Osteoblast (primary cell): ENCODE results near the gene VGLL4. TPM values are rescaled to one million over a fixed set of nuclear protein-coding genes. Genes with fewer than 3 reads are reported as not detected.

Experiments
- DNase-seq: peaks from one replicate; pipeline ENCODE4 v3.0.0; 2011; ENCODE audit warnings: low spot score, mixed read lengths; ENCODE audit not compliant: insufficient read length; ENCODE audit errors: missing footprints
- H2AFZ ChIP-seq: 2 replicates; pipeline ENCODE4 v1.6.0; 2011; ENCODE audit warnings: mild to moderate bottlenecking, low read length
- H3K27ac ChIP-seq: 2 replicates; pipeline ENCODE4 v1.5.1; 2011; ENCODE audit warnings: mild to moderate bottlenecking, low read depth, low read length, moderate library complexity
- H3K27me3 ChIP-seq: 2 replicates; pipeline ENCODE4 v1.6.0; 2012; ENCODE audit warnings: mild to moderate bottlenecking, control low read depth, inconsistent platforms, low read length, moderate library complexity; ENCODE audit not compliant: insufficient read depth
- H3K36me3 ChIP-seq: 2 replicates; pipeline ENCODE4 v1.5.1; 2011; ENCODE audit warnings: mild to moderate bottlenecking, low read length, control low read depth, moderate library complexity; ENCODE audit not compliant: insufficient read depth
- H3K4me1 ChIP-seq: 2 replicates; pipeline ENCODE4 v1.5.1; 2011; ENCODE audit warnings: mild to moderate bottlenecking, low read length, control low read depth, moderate library complexity; ENCODE audit not compliant: insufficient read depth
- H3K4me2 ChIP-seq: 2 replicates; pipeline ENCODE4 v1.6.0; 2011; ENCODE audit warnings: mild to moderate bottlenecking, low read length; ENCODE audit not compliant: insufficient read depth
- H3K4me3 ChIP-seq: fragments of 200-600 bp; sonication (generic); 3 replicates; pipeline ENCODE4 v1.5.1; 2012; ENCODE audit warnings: mild to moderate bottlenecking, low read length, inconsistent platforms; ENCODE audit not compliant: insufficient read depth
- H3K79me2 ChIP-seq: 2 replicates; pipeline ENCODE4 v1.6.0; 2012; ENCODE audit warnings: mild to moderate bottlenecking, low read length, control low read depth, inconsistent platforms; ENCODE audit not compliant: insufficient read depth
- H3K9me3 ChIP-seq: 2 replicates; pipeline ENCODE4 v1.5.1; 2011; ENCODE audit warnings: low read depth, low read length, control low read depth
- H4K20me1 ChIP-seq: 2 replicates; pipeline ENCODE4 v1.6.0; 2012; ENCODE audit warnings: mild to moderate bottlenecking, low read length, control low read depth; ENCODE audit not compliant: insufficient read depth
- CTCF ChIP-seq: IDR thresholded peaks from 2 replicates; pipeline ENCODE4 v1.5.1; 2011; ENCODE audit warnings: mild to moderate bottlenecking, low read depth, low read length, moderate library complexity; ENCODE audit errors: extremely low read depth
- total RNA-seq: library from RNA; depleted of rRNA; stranded (reverse); fragments of >200 nt; gene quantifications from 2 replicates; pipeline ENCODE4 v1.2.3, GENCODE V29; 2012

The VGLL4 gene
- total RNA-seq, 1 donor: 68.8 TPM

GRCh38 chr3:11610700-11611275 lies 32.9 kb downstream of the VGLL4 start:
- DNase-seq: no peak
- peaks cover 7% of the 10 kb centered on the region for H3K36me3 ChIP-seq
- peak overlapping the region; percentile 95 for H3K27ac ChIP-seq
- H3K27me3 ChIP-seq: no peaks in the 10 kb centered on the region
- H3K9me3 ChIP-seq: no peaks in the 10 kb centered on the region
- H3K4me1 ChIP-seq: peaks cover 55% of the 10 kb centered on the region
- H2AFZ ChIP-seq: no peak overlapping the region
- TF ChIP-seq CTCF: no peak
- H4K20me1 ChIP-seq: peaks cover 24% of the 10 kb centered on the region
- H3K4me3 ChIP-seq: peak overlapping the region; percentile 55
- H3K79me2 ChIP-seq: peaks cover 99% of the 10 kb centered on the region
- peak overlapping the region; percentile 69 for H3K4me2 ChIP-seq

- no peak overlapping the region for H2AFZ ChIP-seq
- no peak for TF ChIP-seq CTCF
- H3K27me3 ChIP-seq: no peaks in the 10 kb centered on the region
- peaks cover 12% of the 10 kb centered on the region for H3K36me3 ChIP-seq
- H3K9me3 ChIP-seq: no peaks in the 10 kb centered on the region
- peaks cover 60% of the 10 kb centered on the region for H3K4me1 ChIP-seq
- peak overlapping the region; percentile 69 for H3K4me2 ChIP-seq
- peak overlapping the region; percentile 95 for H3K27ac ChIP-seq
- H3K4me3 ChIP-seq: peak overlapping the region; percentile 55
- peaks cover 99% of the 10 kb centered on the region for H3K79me2 ChIP-seq
- peaks cover 19% of the 10 kb centered on the region for H4K20me1 ChIP-seq
- peak; percentile 84 for DNase-seq
These were observed 33.6 kb downstream of the VGLL4 start for GRCh38 chr3:11610044-11610671.

GRCh38 chr3:11609481-11609880 lies 34.2 kb downstream of the VGLL4 start:
- TF ChIP-seq CTCF: no peak
- no peak overlapping the region for H2AFZ ChIP-seq
- no peaks in the 10 kb centered on the region for H3K9me3 ChIP-seq
- no peaks in the 10 kb centered on the region for H3K27me3 ChIP-seq
- H3K4me1 ChIP-seq: peaks cover 64% of the 10 kb centered on the region
- peaks cover 97% of the 10 kb centered on the region for H3K79me2 ChIP-seq
- H3K4me3 ChIP-seq: peak overlapping the region; percentile 55
- H3K4me2 ChIP-seq: peak overlapping the region; percentile 69
- H3K36me3 ChIP-seq: peaks cover 12% of the 10 kb centered on the region
- peaks cover 14% of the 10 kb centered on the region for H4K20me1 ChIP-seq
- no peak for DNase-seq
- H3K27ac ChIP-seq: peak overlapping the region; percentile 95

- H3K36me3 ChIP-seq: peaks cover 12% of the 10 kb centered on the region
- peak; percentile 56 for DNase-seq
- H3K27ac ChIP-seq: peak overlapping the region; percentile 95
- no peaks in the 10 kb centered on the region for H3K9me3 ChIP-seq
- peaks cover 7% of the 10 kb centered on the region for H4K20me1 ChIP-seq
- H3K4me3 ChIP-seq: no peak overlapping the region
- H3K27me3 ChIP-seq: no peaks in the 10 kb centered on the region
- peaks cover 75% of the 10 kb centered on the region for H3K4me1 ChIP-seq
- peaks cover 96% of the 10 kb centered on the region for H3K79me2 ChIP-seq
- TF ChIP-seq CTCF: no peak
- no peak overlapping the region for H2AFZ ChIP-seq
- peak overlapping the region; percentile 30 for H3K4me2 ChIP-seq
These were observed 35.9 kb downstream of the VGLL4 start for GRCh38 chr3:11607816-11608215.
